K562 (cell line): ENCODE results near the gene PDHX. TPM values are rescaled to one million over a fixed set of nuclear protein-coding genes. Genes with fewer than 3 reads are reported as not detected.

Source experiments
- CHD7 ChIP-seq: fragments of 200-600 bp; sonication (generic); IDR thresholded peaks from one replicate; pipeline ENCODE4 v1.6.1; 2012; ENCODE audit warnings: mild to moderate bottlenecking, low read depth, low read length, inconsistent platforms
- DPF2 ChIP-seq: fragments of 450-650 bp; IDR thresholded peaks from 2 replicates; pipeline ENCODE4 v1.6.1; 2016
- ETV6 ChIP-seq, 3 experiments: fragments of 150-350 bp in 1 of 3; sonication (generic) in 1 of 3; formaldehyde crosslinking in 1 of 3; IDR thresholded peaks; 2 replicates each; pipeline versions ENCODE4 v1.6.1 to v1.8.0; 2014 to 2022; ENCODE audit warnings: borderline replicate concordance in 2 of 3, low read depth in 2 of 3, antibody characterized with exemption in 1 of 3, low read length in 1 of 3, mild to moderate bottlenecking in 1 of 3, missing genetic modification reagents in 1 of 3
- MYC ChIP-seq, 2 experiments: fragments of 250-450 bp in 1 of 2; sonication (Bioruptor Pico) in 1 of 2; IDR thresholded peaks; 2 replicates each; pipeline versions ENCODE4 v1.5.1 to v1.6.1; 2012 to 2021; ENCODE audit warnings: low read depth in 2 of 2, borderline replicate concordance in 1 of 2, improper control_type of control experiment in 1 of 2, low read length in 1 of 2, mild to moderate bottlenecking in 1 of 2, moderate library complexity in 1 of 2
- PPARD ChIP-seq: fragments of 250-450 bp; sonication (Bioruptor Pico); IDR thresholded peaks from 2 replicates; pipeline ENCODE4 v1.8.0; 2022; ENCODE audit warnings: inconsistent platforms, mild to moderate bottlenecking, moderate library complexity
- PURB ChIP-seq: sonication (generic); formaldehyde crosslinking; IDR thresholded peaks from 2 replicates; pipeline ENCODE4 v1.9.0; 2021; ENCODE audit warnings: low read depth, mild to moderate bottlenecking, missing genetic modification reagents
- RBM25 ChIP-seq: fragments of 200-400 bp; formaldehyde crosslinking; IDR thresholded peaks from 2 replicates; pipeline ENCODE4 v1.6.1; 2018; ENCODE audit warnings: low read length, low read depth, moderate library complexity; ENCODE audit not compliant: severe bottlenecking
- TCF7L2 ChIP-seq: fragments of 150-350 bp; IDR thresholded peaks from 2 replicates; pipeline ENCODE4 v1.6.1; 2016; ENCODE audit warnings: low read depth, mild to moderate bottlenecking, low read length, moderate library complexity
- ZNF282 ChIP-seq: sonication (generic); formaldehyde crosslinking; IDR thresholded peaks from 2 replicates; pipeline ENCODE4 v1.8.1; 2023; ENCODE audit warnings: missing genetic modification reagents
- ZNF609 ChIP-seq: sonication (generic); formaldehyde crosslinking; IDR thresholded peaks from 2 replicates; pipeline ENCODE4 v1.8.1; 2023; ENCODE audit warnings: missing genetic modification reagents, mild to moderate bottlenecking, borderline replicate concordance
- polyA plus RNA-seq, 8 experiments: library from polyadenylated mRNA; depleted of rRNA in 4 of 8; stranded (reverse) in 5 of 8; unstranded in 3 of 8; fragments of >200 nt; fragmentation: Nextera tagmentation in 2 of 8; fragmentation: Illumina TruSeq in 1 of 8; extraction: Ambion mirVana in 2 of 8; extraction: Trizol in 1 of 8; gene quantifications; 2 replicates each; pipeline versions ENCODE4 v1.2.1 to v1.2.3, GENCODE V29; 2011 to 2014; ENCODE audit warnings: inconsistent platforms in 1 of 8, missing spikeins in 1 of 8
- total RNA-seq, 7 experiments: library from RNA; depleted of rRNA in 6 of 7; stranded (reverse); fragments of >200 nt in 6 of 7; fragmentation: Illumina TruSeq in 2 of 7; extraction: Trizol in 2 of 7; gene quantifications; 2 replicates each; pipeline versions ENCODE4 v1.2.1 to v1.2.3, GENCODE V29; 2011 to 2021; ENCODE audit warnings: low replicate concordance in 1 of 7

The PDHX gene
- total and polyA plus RNA-seq, 9 of the 15 experiments (the other 6 are each of a cell fraction or from before 2014, with no cell fraction given): 20.8 to 43.5 (median 31.2) TPM

GRCh38 chr11:35040221-35040942 is 124.0 kb downstream of the PDHX start (continued):
- no peak for TF ChIP-seq CHD7
- no peak for TF ChIP-seq PURB (CRISPR knock-in tag)
- no peak for TF ChIP-seq MYC (IDR thresholded peaks at IDR 0.05; ENCODE audit: low read depth, low read length)
- no peak for TF ChIP-seq MYC (CRISPR knock-in tag; IDR thresholded peaks at IDR 0.05; ENCODE audit: borderline replicate concordance, low read depth)
- no peak for TF ChIP-seq ZNF282 (CRISPR knock-in tag)
- no peak for TF ChIP-seq PPARD
- no peak for TF ChIP-seq ZNF609 (CRISPR knock-in tag)
- TF ChIP-seq TCF7L2: no peak
- TF ChIP-seq DPF2: peak; percentile 80
- no peak for TF ChIP-seq RBM25
- no peak for TF ChIP-seq ETV6 (IDR thresholded peaks at IDR 0.05; ENCODE audit: borderline replicate concordance in 1 of 2, low read depth in 2 of 2, low read length in 1 of 2)
- TF ChIP-seq ETV6 (CRISPR knock-in tag; IDR thresholded peaks at IDR 0.05; ENCODE audit: borderline replicate concordance): no peak
